GM23338 (cell line): ENCODE data around the gene ZNF609.

ENCODE experiments used
- CREB1 ChIP-seq: fragments of 250-450 bp; sonication (Bioruptor Pico); IDR thresholded peaks from 2 replicates; pipeline ENCODE4 v1.5.0; 2020; ENCODE audit warnings: low read depth, mild to moderate bottlenecking, moderate library complexity
- CTCF ChIP-seq, 2 experiments: fragments of 200-600 bp in 1 of 2; sonication (generic) in 1 of 2; conservative IDR thresholded peaks; 2 replicates each; pipeline versions ENCODE4 v1.5.1 to v1.6.1; 2016 to 2017; ENCODE audit warnings: antibody characterized with exemption in 2 of 2, low read depth in 2 of 2, mild to moderate bottlenecking in 2 of 2, moderate library complexity in 1 of 2
- ETS1 ChIP-seq: IDR thresholded peaks from 2 replicates; pipeline ENCODE4 v1.6.1; 2016; ENCODE audit warnings: antibody characterized with exemption
- EZH2 ChIP-seq: fragments of 200-600 bp; sonication (generic); IDR thresholded peaks from one replicate; pipeline ENCODE4 v1.8.0; 2017; ENCODE audit warnings: antibody characterized with exemption, mild to moderate bottlenecking, low read depth; ENCODE audit not compliant: unreplicated experiment
- EZH2phosphoT487 ChIP-seq: fragments of 200-600 bp; sonication (generic); IDR thresholded peaks from one replicate; pipeline ENCODE4 v1.8.1; 2018; ENCODE audit warnings: antibody characterized with exemption; ENCODE audit not compliant: unreplicated experiment
- JUNB ChIP-seq: IDR thresholded peaks from one replicate; pipeline ENCODE4 v1.6.1; 2016; ENCODE audit warnings: antibody characterized with exemption; ENCODE audit not compliant: unreplicated experiment
- NANOG ChIP-seq: IDR thresholded peaks from 2 replicates; pipeline ENCODE4 v1.6.1; 2016; ENCODE audit warnings: antibody characterized with exemption, borderline replicate concordance
- POLR2AphosphoS5 ChIP-seq: IDR thresholded peaks from 2 replicates; pipeline ENCODE4 v1.6.1; 2016; ENCODE audit warnings: antibody characterized with exemption, low read depth
- STAT1 ChIP-seq: IDR thresholded peaks from one replicate; pipeline ENCODE4 v1.6.1; 2016; ENCODE audit warnings: antibody characterized with exemption; ENCODE audit not compliant: unreplicated experiment
- ZNF114 ChIP-seq: fragments of 250-450 bp; sonication (Bioruptor Pico); IDR thresholded peaks from 2 replicates; pipeline ENCODE4 v1.5.0; 2020; ENCODE audit warnings: mild to moderate bottlenecking, moderate library complexity
- ZNF331 ChIP-seq: fragments of 250-450 bp; sonication (Bioruptor Pico); IDR thresholded peaks from 2 replicates; pipeline ENCODE4 v1.5.0; 2020; ENCODE audit warnings: low read depth, mild to moderate bottlenecking, moderate library complexity
- ZNF462 ChIP-seq: fragments of 250-450 bp; sonication (Bioruptor Pico); IDR thresholded peaks from 2 replicates; pipeline ENCODE4 v1.5.0; 2020; ENCODE audit warnings: mild to moderate bottlenecking, moderate library complexity
- TF ChIP-seq, protein P1 (sequence below): IDR thresholded peaks from one replicate; pipeline ENCODE4 v1.6.1; 2018; ENCODE audit warnings: antibody characterized with exemption; ENCODE audit not compliant: unreplicated experiment

GRCh38 chr15:64507293-64507802, 47.0 kb downstream of the ZNF609 start:
- TF ChIP-seq ETS1: no peak
- TF ChIP-seq EZH2phosphoT487: no peak
- no peak for TF ChIP-seq CTCF (conservative IDR thresholded peaks at IDR 0.05; ENCODE audit: low read depth in 2 of 2)
- TF ChIP-seq CREB1: no peak
- TF ChIP-seq, protein P1, sequence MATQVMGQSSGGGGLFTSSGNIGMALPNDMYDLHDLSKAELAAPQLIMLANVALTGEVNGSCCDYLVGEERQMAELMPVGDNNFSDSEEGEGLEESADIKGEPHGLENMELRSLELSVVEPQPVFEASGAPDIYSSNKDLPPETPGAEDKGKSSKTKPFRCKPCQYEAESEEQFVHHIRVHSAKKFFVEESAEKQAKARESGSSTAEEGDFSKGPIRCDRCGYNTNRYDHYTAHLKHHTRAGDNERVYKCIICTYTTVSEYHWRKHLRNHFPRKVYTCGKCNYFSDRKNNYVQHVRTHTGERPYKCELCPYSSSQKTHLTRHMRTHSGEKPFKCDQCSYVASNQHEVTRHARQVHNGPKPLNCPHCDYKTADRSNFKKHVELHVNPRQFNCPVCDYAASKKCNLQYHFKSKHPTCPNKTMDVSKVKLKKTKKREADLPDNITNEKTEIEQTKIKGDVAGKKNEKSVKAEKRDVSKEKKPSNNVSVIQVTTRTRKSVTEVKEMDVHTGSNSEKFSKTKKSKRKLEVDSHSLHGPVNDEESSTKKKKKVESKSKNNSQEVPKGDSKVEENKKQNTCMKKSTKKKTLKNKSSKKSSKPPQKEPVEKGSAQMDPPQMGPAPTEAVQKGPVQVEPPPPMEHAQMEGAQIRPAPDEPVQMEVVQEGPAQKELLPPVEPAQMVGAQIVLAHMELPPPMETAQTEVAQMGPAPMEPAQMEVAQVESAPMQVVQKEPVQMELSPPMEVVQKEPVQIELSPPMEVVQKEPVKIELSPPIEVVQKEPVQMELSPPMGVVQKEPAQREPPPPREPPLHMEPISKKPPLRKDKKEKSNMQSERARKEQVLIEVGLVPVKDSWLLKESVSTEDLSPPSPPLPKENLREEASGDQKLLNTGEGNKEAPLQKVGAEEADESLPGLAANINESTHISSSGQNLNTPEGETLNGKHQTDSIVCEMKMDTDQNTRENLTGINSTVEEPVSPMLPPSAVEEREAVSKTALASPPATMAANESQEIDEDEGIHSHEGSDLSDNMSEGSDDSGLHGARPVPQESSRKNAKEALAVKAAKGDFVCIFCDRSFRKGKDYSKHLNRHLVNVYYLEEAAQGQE: no peak
- TF ChIP-seq ZNF462: no peak
- TF ChIP-seq EZH2: no peak
- no peak for TF ChIP-seq POLR2AphosphoS5
- no peak for TF ChIP-seq JUNB
- no peak for TF ChIP-seq NANOG
- no peak for TF ChIP-seq STAT1
- no peak for TF ChIP-seq ZNF331 (CRISPR knock-in tag)
- no peak for TF ChIP-seq ZNF114 (CRISPR knock-in tag)
